ENCODE measurements around the gene KRT6A. TPM values are rescaled to one million over a fixed set of nuclear protein-coding genes. Genes with fewer than 3 reads are reported as not detected.

Gene KRT6A
- total and polyA plus RNA-seq, 2 of the 8 experiments (the other 6 are each of a cell fraction or from before 2014, with no cell fraction given), result 0.11 TPM; not detected in 1

- H3K36me3 ChIP-seq (ENCODE audit: control insufficient read depth in 2 of 4, insufficient read depth in 4 of 4, low read length in 3 of 4), result no peaks in the 10 kb centered on the region
- 85% methylated on average over 10 of the region's 10 CpGs; no CpG with 5 or more reads in 1 of the 2 experiments for WGBS, 2 experiments (ENCODE audit: extremely low coverage in 1 of 2, insufficient coverage in 1 of 2, insufficient read length in 1 of 2, insufficient replicate concordance in 2 of 2, low coverage in 1 of 2, low lambda C conversion rate in 2 of 2, missing lambda C conversion rate in 1 of 2)
- H4K5ac ChIP-seq (ENCODE audit: insufficient read length, low read depth, low read length), result no peak overlapping the region
- H3K27ac ChIP-seq (ENCODE audit: low read depth, low read length), result no peak overlapping the region
- ChIA-PET POLR2A (ENCODE audit: partially characterized antibody) (no interaction called here), CTCF (ENCODE audit: partially characterized antibody) (interaction anchor here (0.9 to 5.4 kb wide), 9 partner anchors 11 to 155 kb away, joined by 3 to 27 read pairs (median 4); partner anchors contain the start of gene KRT5)
- TF ChIP-seq ATF2 (IDR thresholded peaks at IDR 0.05; ENCODE audit: low read length) (no peak), SIX5 (IDR thresholded peaks at IDR 0.05; ENCODE audit: low read depth, low read length) (no peak), MAX (IDR thresholded peaks at IDR 0.05) (no peak), RFX5 (IDR thresholded peaks at IDR 0.05; ENCODE audit: borderline replicate concordance, low read depth, low read length) (no peak), KDM1A (IDR thresholded peaks at IDR 0.05; ENCODE audit: borderline replicate concordance, low read length) (no peak), SRF (IDR thresholded peaks at IDR 0.05; ENCODE audit: low read depth, low read length) (no peak)
- no peaks in the 10 kb centered on the region for H3K27me3 ChIP-seq (replicated peaks in 1 of 4; ENCODE audit: control insufficient read depth in 3 of 4, extremely low read depth in 1 of 4, insufficient read depth in 3 of 4, low read length in 3 of 4)
- H2AFZ ChIP-seq (ENCODE audit: low read length), result no peak overlapping the region
- H3K23ac ChIP-seq (ENCODE audit: insufficient read length), result no peak overlapping the region
- no peak overlapping the region for H2BK120ac ChIP-seq (replicated peaks; ENCODE audit: low read depth, low read length)
- H3K4me1 ChIP-seq (replicated peaks in 1 of 4; ENCODE audit: control insufficient read depth in 3 of 4, insufficient read depth in 4 of 4, low read length in 3 of 4), result no peaks in the 10 kb centered on the region
- H3K4me2 ChIP-seq (ENCODE audit: insufficient read depth in 1 of 2, low read depth in 2 of 2, low read length in 2 of 2), result no peak overlapping the region
- H2AK5ac ChIP-seq (ENCODE audit: low read depth, low read length), result no peak overlapping the region
- H3K4me3 ChIP-seq (ENCODE audit: extremely low read depth in 1 of 4, insufficient read depth in 2 of 4, low read depth in 3 of 4, low read length in 4 of 4), result no peak overlapping the region
- H4K91ac ChIP-seq (replicated peaks; ENCODE audit: insufficient read length, low read length), result no peak overlapping the region
- H2BK5ac ChIP-seq (ENCODE audit: low read depth, low read length), result no peak overlapping the region
- H3K9ac ChIP-seq (replicated peaks in 1 of 4; ENCODE audit: extremely low read depth in 1 of 4, low read depth in 3 of 4, low read length in 3 of 4), result no peak overlapping the region
- H3K79me2 ChIP-seq (ENCODE audit: control insufficient read depth in 1 of 2, insufficient read depth in 2 of 2, low read length in 2 of 2), result no peaks in the 10 kb centered on the region
- no peak overlapping the region for H3K56ac ChIP-seq (replicated peaks; ENCODE audit: insufficient read length, low read depth, low read length)
- no peak overlapping the region for H2BK15ac ChIP-seq (ENCODE audit: low read length)
- H4K20me1 ChIP-seq (replicated peaks in 1 of 2; ENCODE audit: control insufficient read depth in 1 of 2, insufficient read depth in 2 of 2, low read length in 2 of 2), result no peaks in the 10 kb centered on the region
- H4K8ac ChIP-seq (ENCODE audit: extremely low read depth, insufficient read depth, low read length), result no peak overlapping the region
- H2BK12ac ChIP-seq (ENCODE audit: low read depth, low read length), result no peak overlapping the region
- no peak for DNase-seq (ENCODE audit: low read depth in 1 of 2, low spot score in 2 of 2)
- H3K79me1 ChIP-seq (ENCODE audit: low read depth, low read length), result no peaks in the 10 kb centered on the region
- FAIRE-seq, result no peak
- no peaks in the 10 kb centered on the region for H3K23me2 ChIP-seq (ENCODE audit: low read depth, low read length)
- H2BK20ac ChIP-seq (ENCODE audit: low read length), result no peak overlapping the region
- H3K18ac ChIP-seq (ENCODE audit: extremely low read depth, low read length), result no peak overlapping the region
- no peak overlapping the region for H3K4ac ChIP-seq (replicated peaks; ENCODE audit: insufficient read length, low read depth, low read length)
- no peaks in the 10 kb centered on the region for H3K9me3 ChIP-seq (ENCODE audit: insufficient read depth in 2 of 2, low read depth in 1 of 2, low read length in 1 of 2)
- no peak overlapping the region for H3K14ac ChIP-seq (ENCODE audit: insufficient read length)
Observed at GRCh38 chr12:52533686-52534470, 40.8 kb upstream of the KRT6A start.
